ENCODE results near the gene SH3RF3.

- no peak for TF ChIP-seq EZH2 (IDR thresholded peaks at IDR 0.05; ENCODE audit: low read length, missing control alignments)
- TF ChIP-seq CTCF (conservative IDR thresholded peaks at IDR 0.05 in 1 of 2, IDR thresholded peaks at IDR 0.05 in 1 of 2; ENCODE audit: low read depth in 1 of 2, low read length in 2 of 2): no peak
Observed at GRCh38 chr2:109375131-109375561, 246.1 kb downstream of the SH3RF3 start.

All from fibroblast of lung (primary cell).